K562 (cell line): Measurements from ENCODE around the gene UBE2I. TPM values are rescaled to one million over a fixed set of nuclear protein-coding genes. Genes with fewer than 3 reads are reported as not detected.
A peak's percentile ranks its signal among the peaks of the same experiment; 100 is the strongest.

Source experiments
- CC2D1A ChIP-seq: fragments of 450-650 bp; IDR thresholded peaks from 2 replicates; pipeline ENCODE4 v1.6.1; 2017; ENCODE audit warnings: mild to moderate bottlenecking
- CHD4 ChIP-seq: fragments of 200-600 bp; sonication (generic); IDR thresholded peaks from 3 replicates; pipeline ENCODE4 v1.6.1; 2012; ENCODE audit warnings: low read depth, mild to moderate bottlenecking, mixed read lengths, low read length, inconsistent platforms; ENCODE audit not compliant: insufficient read depth, insufficient replicate concordance, poor library complexity, severe bottlenecking
- CTCF ChIP-seq, 3 experiments: IDR thresholded peaks in 2 of 3; conservative IDR thresholded peaks in 1 of 3; 2 replicates each; pipeline ENCODE4 v1.5.1; 2011 to 2012; ENCODE audit warnings: low read length in 3 of 3, mild to moderate bottlenecking in 3 of 3, control low read depth in 2 of 3, improper control_type of control experiment in 1 of 3, inconsistent platforms in 1 of 3, low read depth in 1 of 3, mixed read lengths in 1 of 3, moderate library complexity in 1 of 3; ENCODE audit not compliant: insufficient read depth in 2 of 3
- GABPB2 ChIP-seq: fragments of 250-450 bp; sonication (Bioruptor Pico); conservative IDR thresholded peaks from 2 replicates; pipeline ENCODE4 v1.5.1; 2021; ENCODE audit warnings: mild to moderate bottlenecking
- ILF3 ChIP-seq: fragments of 450-650 bp; IDR thresholded peaks from 2 replicates; pipeline ENCODE4 v1.6.1; 2018; ENCODE audit warnings: antibody characterized with exemption, mild to moderate bottlenecking, moderate library complexity, borderline replicate concordance
- KDM1A ChIP-seq, 2 experiments: fragments of 450-650 bp; IDR thresholded peaks; 2 replicates each; pipeline ENCODE4 v1.6.1; 2016; ENCODE audit warnings: mild to moderate bottlenecking in 2 of 2
- KDM5B ChIP-seq: fragments of 200-600 bp; sonication (generic); IDR thresholded peaks from 2 replicates; pipeline ENCODE4 v1.6.1; 2012; ENCODE audit warnings: low read depth, mild to moderate bottlenecking, moderate library complexity, low read length, control low read depth, inconsistent platforms; ENCODE audit not compliant: insufficient replicate concordance
- PHF8 ChIP-seq: fragments of 200-600 bp; sonication (generic); IDR thresholded peaks from 2 replicates; pipeline ENCODE4 v1.6.1; 2012; ENCODE audit warnings: mixed run types, mild to moderate bottlenecking, inconsistent platforms, low read length, moderate library complexity, borderline replicate concordance
- SMARCA5 ChIP-seq: fragments of 450-650 bp; IDR thresholded peaks from 2 replicates; pipeline ENCODE4 v1.6.1; 2016
- USF2 ChIP-seq: sonication (generic); formaldehyde crosslinking; IDR thresholded peaks from 2 replicates; pipeline ENCODE4 v1.5.0; 2020; ENCODE audit warnings: missing genetic modification reagents
- ZNF24 ChIP-seq: fragments of 450-650 bp; IDR thresholded peaks from 2 replicates; pipeline ENCODE4 v1.6.1; 2016
- polyA plus RNA-seq, 8 experiments: library from polyadenylated mRNA; depleted of rRNA in 4 of 8; stranded (reverse) in 5 of 8; unstranded in 3 of 8; fragments of >200 nt; fragmentation: Nextera tagmentation in 2 of 8; fragmentation: Illumina TruSeq in 1 of 8; extraction: Ambion mirVana in 2 of 8; extraction: Trizol in 1 of 8; gene quantifications; 2 replicates each; pipeline versions ENCODE4 v1.2.1 to v1.2.3, GENCODE V29; 2011 to 2014; ENCODE audit warnings: inconsistent platforms in 1 of 8, missing spikeins in 1 of 8
- total RNA-seq, 7 experiments: library from RNA; depleted of rRNA in 6 of 7; stranded (reverse); fragments of >200 nt in 6 of 7; fragmentation: Illumina TruSeq in 2 of 7; extraction: Trizol in 2 of 7; gene quantifications; 2 replicates each; pipeline versions ENCODE4 v1.2.1 to v1.2.3, GENCODE V29; 2011 to 2021; ENCODE audit warnings: low replicate concordance in 1 of 7

Gene UBE2I
- total and polyA plus RNA-seq, 9 of the 15 experiments (the other 6 are each of a cell fraction or from before 2014, with no cell fraction given) = 36.6 to 254 (median 104) TPM

GRCh38 chr16:1330931-1331711 lies 21.7 kb downstream of the UBE2I start (continued):
- TF ChIP-seq USF2 (CRISPR knock-in tag) (no peak), CHD4 (peak; percentile 93), ZNF24 (peak; percentile 4; the same call in 1 of the 2 replicates), KDM1A (IDR thresholded peaks at IDR 0.05) (peak; percentile 60 to 73; a peak in 3 of 4 replicates), KDM5B (no peak), PHF8 (no peak), CC2D1A (0 out of 2 replicates have a peak, but pooled peaks have one; percentile 36), CTCF (IDR thresholded peaks at IDR 0.05 in 2 of 3, conservative IDR thresholded peaks at IDR 0.05 in 1 of 3; ENCODE audit: insufficient read depth in 2 of 3, low read depth in 1 of 3, low read length in 3 of 3) (peak in 1 of 3 experiments; percentile 47; a peak in 2 of 6 replicates), SMARCA5 (peak; percentile 72; the same call in 1 of the 2 replicates), GABPB2 (no peak), ILF3 (no peak)
